HepG2 (cell line): ENCODE data around the gene GGT7. TPM values are rescaled to one million over a fixed set of nuclear protein-coding genes. Genes with fewer than 3 reads are reported as not detected.

Experiments used
- ATF1 ChIP-seq: IDR thresholded peaks from 2 replicates; pipeline ENCODE4 v1.6.1; 2016; ENCODE audit warnings: mild to moderate bottlenecking, control low read depth
- HNF4A ChIP-seq: sonication (generic); formaldehyde crosslinking; IDR thresholded peaks from 2 replicates; pipeline ENCODE4 v1.4.0; 2020; ENCODE audit warnings: missing genetic modification reagents
- JDP2 ChIP-seq: sonication (generic); formaldehyde crosslinking; IDR thresholded peaks from 2 replicates; pipeline ENCODE4 v1.8.1; 2022; ENCODE audit warnings: missing genetic modification reagents, borderline replicate concordance
- KDM4B ChIP-seq: sonication (generic); formaldehyde crosslinking; IDR thresholded peaks from 2 replicates; pipeline ENCODE4 v1.4.0; 2020; ENCODE audit warnings: missing genetic modification reagents
- MTA1 ChIP-seq: sonication (generic); formaldehyde crosslinking; IDR thresholded peaks from 2 replicates; pipeline ENCODE4 v1.4.0; 2020; ENCODE audit warnings: missing genetic modification reagents, mild to moderate bottlenecking, borderline replicate concordance
- NR2C2 ChIP-seq: sonication (generic); formaldehyde crosslinking; IDR thresholded peaks from 2 replicates; pipeline ENCODE4 v1.4.0; 2020; ENCODE audit warnings: missing genetic modification reagents, mild to moderate bottlenecking, moderate library complexity, borderline replicate concordance
- PHF20 ChIP-seq: sonication (generic); formaldehyde crosslinking; IDR thresholded peaks from 2 replicates; pipeline ENCODE4 v1.5.0; 2020; ENCODE audit warnings: mild to moderate bottlenecking, missing genetic modification reagents
- REPIN1 ChIP-seq: sonication (generic); formaldehyde crosslinking; IDR thresholded peaks from 2 replicates; pipeline ENCODE4 v1.8.0; 2022; ENCODE audit warnings: missing genetic modification reagents, low read depth, mild to moderate bottlenecking, borderline replicate concordance
- RFX3 ChIP-seq: IDR thresholded peaks from 2 replicates; pipeline ENCODE4 v1.6.1; 2016; ENCODE audit warnings: missing biosample characterization, missing genetic modification reagents
- SP1 ChIP-seq, 2 experiments: fragments of 450-650 bp in 1 of 2; sonication (generic) in 1 of 2; formaldehyde crosslinking in 1 of 2; IDR thresholded peaks; 2 replicates each; pipeline versions ENCODE4 v1.4.0 to v1.6.1; 2016 to 2020; ENCODE audit warnings: missing genetic modification reagents in 1 of 2
- TAF15 ChIP-seq: fragments of 200-400 bp; formaldehyde crosslinking; IDR thresholded peaks from one replicate; pipeline ENCODE4 v1.6.1; 2018; ENCODE audit warnings: mild to moderate bottlenecking, low read depth, low read length; ENCODE audit not compliant: poor library complexity, severe bottlenecking
- ZNF33A ChIP-seq: sonication (generic); formaldehyde crosslinking; IDR thresholded peaks from 2 replicates; pipeline ENCODE4 v1.5.1; 2020; ENCODE audit warnings: missing genetic modification reagents, mild to moderate bottlenecking, moderate library complexity, borderline replicate concordance
- ZNF367 ChIP-seq: sonication (generic); formaldehyde crosslinking; IDR thresholded peaks from 2 replicates; pipeline ENCODE4 v1.4.0; 2020; ENCODE audit warnings: missing genetic modification reagents, borderline replicate concordance
- ZNF451 ChIP-seq: sonication (generic); formaldehyde crosslinking; IDR thresholded peaks from 2 replicates; pipeline ENCODE4 v1.5.0; 2020; ENCODE audit warnings: mild to moderate bottlenecking, missing genetic modification reagents
- ZNF703 ChIP-seq: sonication (generic); formaldehyde crosslinking; IDR thresholded peaks from 2 replicates; pipeline ENCODE4 v1.5.1; 2020; ENCODE audit warnings: missing genetic modification reagents, mild to moderate bottlenecking, moderate library complexity, borderline replicate concordance
- ZNF737 ChIP-seq: sonication (generic); formaldehyde crosslinking; IDR thresholded peaks from 2 replicates; pipeline ENCODE4 v1.5.0; 2020; ENCODE audit warnings: missing genetic modification reagents, mild to moderate bottlenecking, borderline replicate concordance
- ZSCAN12 ChIP-seq: sonication (generic); formaldehyde crosslinking; IDR thresholded peaks from 2 replicates; pipeline ENCODE4 v1.9.0; 2021; ENCODE audit warnings: mild to moderate bottlenecking, missing genetic modification reagents
- polyA plus RNA-seq, 8 experiments: library from polyadenylated mRNA; depleted of rRNA in 3 of 8; stranded (reverse) in 7 of 8; unstranded in 1 of 8; fragments of >200 nt; fragmentation: Illumina TruSeq in 4 of 8; extraction: Trizol in 4 of 8; gene quantifications; 2 replicates each; pipeline versions ENCODE4 v1.2.1 to v1.2.3, GENCODE V29; 2011 to 2016; ENCODE audit warnings: low read depth in 4 of 8, missing spikeins in 1 of 8, mixed read lengths in 1 of 8; ENCODE audit not compliant: insufficient read depth in 1 of 8
- total RNA-seq, 5 experiments: library from RNA; depleted of rRNA; stranded (reverse); fragments of >200 nt; fragmentation: Illumina TruSeq; extraction: Trizol; gene quantifications; 2 replicates each; pipeline ENCODE4 v1.2.3, GENCODE V29; 2016; ENCODE audit warnings: low read depth in 1 of 5
- TF ChIP-seq, protein P1 (sequence below): IDR thresholded peaks from 2 replicates; pipeline ENCODE4 v1.6.1; 2016
- TF ChIP-seq, protein P2 (sequence below): sonication (generic); formaldehyde crosslinking; IDR thresholded peaks from 2 replicates; pipeline ENCODE4 v1.4.0; 2020; ENCODE audit warnings: mild to moderate bottlenecking, missing genetic modification reagents
- TF ChIP-seq, protein P3 (sequence below): sonication (generic); formaldehyde crosslinking; IDR thresholded peaks from 2 replicates; pipeline ENCODE4 v1.8.1; 2023; ENCODE audit warnings: missing genetic modification reagents, mild to moderate bottlenecking, borderline replicate concordance
- TF ChIP-seq, protein P4 (sequence below): sonication (generic); formaldehyde crosslinking; IDR thresholded peaks from 2 replicates; pipeline ENCODE4 v1.4.0; 2020; ENCODE audit warnings: mild to moderate bottlenecking, missing genetic modification reagents

Gene GGT7
- total and polyA plus RNA-seq, 2 of the 13 experiments (the other 11 are each of a cell fraction or from before 2014, with no cell fraction given): 6.6 to 23.0 TPM

DNA sequence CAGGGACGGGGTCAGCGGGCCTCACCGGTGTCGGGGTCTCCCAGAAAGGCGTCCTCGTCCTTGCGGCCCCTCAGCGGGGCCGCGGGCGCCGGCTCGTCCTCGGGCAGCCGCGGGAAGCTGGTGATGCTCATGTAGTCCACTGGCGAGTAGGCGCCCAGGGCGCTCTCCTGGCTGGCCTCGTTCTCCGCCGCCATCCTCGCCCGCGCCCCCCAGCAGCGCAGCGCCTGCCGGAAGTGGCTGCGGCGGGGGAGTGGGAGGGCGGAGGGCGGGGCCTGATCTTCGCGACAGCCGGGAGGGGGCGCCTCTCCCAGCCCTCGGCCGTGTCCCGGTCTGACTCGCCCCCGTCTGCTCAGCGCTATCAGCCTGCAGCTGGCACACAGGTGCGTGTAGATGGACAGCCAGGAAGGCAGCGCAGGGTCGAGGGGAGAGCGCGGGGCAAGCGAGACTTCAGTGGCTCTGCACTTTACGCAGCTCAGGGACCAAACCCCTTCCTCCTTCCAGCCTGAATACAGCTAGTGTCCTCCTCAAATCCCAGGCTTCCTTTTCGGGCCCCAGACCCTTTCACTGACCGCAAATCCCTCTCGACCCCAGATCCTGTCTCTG lies at the start of gene GGT7 (continued):
- peak; percentile 88 for TF ChIP-seq PHF20 (CRISPR knock-in tag)
- TF ChIP-seq ZSCAN12: no peak
- TF ChIP-seq ZNF33A (CRISPR knock-in tag): no peak
- peak; percentile 61; the same call in 1 of the 2 replicates for TF ChIP-seq ZNF737 (CRISPR knock-in tag)
- no peak for TF ChIP-seq RFX3 (CRISPR knock-in tag)
- no peak for TF ChIP-seq ZNF367
- no peak; the same call in 1 of the 2 replicates for TF ChIP-seq JDP2 (CRISPR knock-in tag)
- TF ChIP-seq HNF4A (CRISPR knock-in tag): no peak
- peak; percentile 97 for TF ChIP-seq REPIN1 (CRISPR knock-in tag)
- TF ChIP-seq KDM4B: peak; percentile 82
- TF ChIP-seq, protein P1, sequence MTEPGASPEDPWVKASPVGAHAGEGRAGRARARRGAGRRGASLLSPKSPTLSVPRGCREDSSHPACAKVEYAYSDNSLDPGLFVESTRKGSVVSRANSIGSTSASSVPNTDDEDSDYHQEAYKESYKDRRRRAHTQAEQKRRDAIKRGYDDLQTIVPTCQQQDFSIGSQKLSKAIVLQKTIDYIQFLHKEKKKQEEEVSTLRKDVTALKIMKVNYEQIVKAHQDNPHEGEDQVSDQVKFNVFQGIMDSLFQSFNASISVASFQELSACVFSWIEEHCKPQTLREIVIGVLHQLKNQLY (CRISPR knock-in tag): peak; percentile 79
- TF ChIP-seq TAF15: no peak
- TF ChIP-seq, protein P2, sequence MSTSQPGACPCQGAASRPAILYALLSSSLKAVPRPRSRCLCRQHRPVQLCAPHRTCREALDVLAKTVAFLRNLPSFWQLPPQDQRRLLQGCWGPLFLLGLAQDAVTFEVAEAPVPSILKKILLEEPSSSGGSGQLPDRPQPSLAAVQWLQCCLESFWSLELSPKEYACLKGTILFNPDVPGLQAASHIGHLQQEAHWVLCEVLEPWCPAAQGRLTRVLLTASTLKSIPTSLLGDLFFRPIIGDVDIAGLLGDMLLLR: peak; percentile 91
- TF ChIP-seq, protein P3, sequence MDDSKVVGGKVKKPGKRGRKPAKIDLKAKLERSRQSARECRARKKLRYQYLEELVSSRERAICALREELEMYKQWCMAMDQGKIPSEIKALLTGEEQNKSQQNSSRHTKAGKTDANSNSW (CRISPR knock-in tag): peak; percentile 76; the same call in 1 of the 2 replicates
- peak; percentile 98 for TF ChIP-seq ZNF451 (CRISPR knock-in tag)
- TF ChIP-seq MTA1 (CRISPR knock-in tag): peak; percentile 92; the same call in 1 of the 2 replicates
- TF ChIP-seq NR2C2 (CRISPR knock-in tag): peak; percentile 74
- TF ChIP-seq, protein P4, sequence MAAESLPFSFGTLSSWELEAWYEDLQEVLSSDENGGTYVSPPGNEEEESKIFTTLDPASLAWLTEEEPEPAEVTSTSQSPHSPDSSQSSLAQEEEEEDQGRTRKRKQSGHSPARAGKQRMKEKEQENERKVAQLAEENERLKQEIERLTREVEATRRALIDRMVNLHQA (CRISPR knock-in tag): 0 out of 2 replicates have a peak, but pooled peaks have one; percentile 26
- no peak for TF ChIP-seq ZNF703 (CRISPR knock-in tag)
- TF ChIP-seq SP1 (IDR thresholded peaks at IDR 0.05): no peak
- peak; percentile 99 for TF ChIP-seq SP1 (CRISPR knock-in tag; IDR thresholded peaks at IDR 0.05)
- TF ChIP-seq ATF1 (CRISPR knock-in tag): no peak
